Femur (tissue), 1 donor: ENCODE results near the gene TMEM222.
"Not testable (repeated sequence)": the region's sequence is repeated elsewhere in the genome, so short reads cannot be mapped to it uniquely, and the experiment has no call there.

Experiments used
- DNase-seq: peaks from one replicate; pipeline ENCODE4 v3.0.0-alpha.2; 2017

TMEM222 gene

GRCh38 chr1:27380766-27381733 is 59.1 kb downstream of the TMEM222 start:
- DNase-seq = no peak

GRCh38 chr1:27381969-27382762 is 60.2 kb downstream of the TMEM222 start:
- DNase-seq = no peak

- no peak for DNase-seq
Measured at GRCh38 chr1:27383039-27383605, 61.2 kb downstream of the TMEM222 start, which contains the start of gene CD164L2. Gene CD164L2, minus strand, starts transcription at chr1:27383333. Its CDS starts 94 bp downstream, at chr1:27383239.

- no peak for DNase-seq
Measured at GRCh38 chr1:27383661-27384060, 61.7 kb downstream of the TMEM222 start.

- DNase-seq = not testable (repeated sequence)
Measured at GRCh38 chr1:27384797-27385196, 62.8 kb downstream of the TMEM222 start.
